ENCODE data around the gene PEX11G.
"Not testable (repeated sequence)": the region's sequence is repeated elsewhere in the genome, so short reads cannot be mapped to it uniquely, and the experiment has no call there.

Gene PEX11G

DNA sequence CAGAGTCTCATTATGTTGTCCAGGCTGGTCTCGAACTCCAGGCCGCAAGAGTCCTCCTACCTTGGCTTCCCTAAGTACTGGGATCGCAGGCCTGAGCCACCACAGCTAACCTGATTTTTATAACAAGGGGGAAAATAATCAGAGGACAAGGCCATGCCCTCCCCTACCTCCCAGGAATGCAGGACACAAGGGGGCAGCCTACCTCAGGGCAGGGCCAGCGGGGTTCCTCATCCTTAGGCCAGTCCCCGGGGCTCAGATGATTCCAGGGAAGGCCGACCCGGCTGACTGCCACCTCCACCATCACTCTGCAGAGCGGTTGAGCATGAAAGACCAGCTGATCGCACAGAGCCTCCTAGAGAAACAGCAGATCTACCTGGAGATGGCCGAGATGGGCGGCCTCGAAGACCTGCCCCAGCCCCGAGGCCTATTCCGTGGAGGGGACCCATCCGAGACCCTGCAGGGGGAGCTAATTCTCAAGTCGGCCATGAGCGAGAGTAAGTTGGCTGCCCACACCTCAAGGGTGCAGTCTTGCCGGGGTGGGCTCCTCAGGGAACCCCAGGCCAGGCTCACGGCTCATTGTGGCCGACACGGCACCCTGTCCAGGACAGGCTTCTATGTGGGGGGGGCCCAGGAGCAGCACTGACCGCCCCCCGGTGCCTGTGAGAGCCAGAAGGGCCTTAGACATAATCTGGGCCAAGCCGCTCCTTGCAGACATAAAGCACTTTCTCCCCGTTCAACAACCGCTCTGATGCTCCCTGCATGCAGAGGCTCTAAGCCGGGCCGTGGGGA, 26.8 kb downstream of the PEX11G start:
- DNase-seq = no peak

DNA sequence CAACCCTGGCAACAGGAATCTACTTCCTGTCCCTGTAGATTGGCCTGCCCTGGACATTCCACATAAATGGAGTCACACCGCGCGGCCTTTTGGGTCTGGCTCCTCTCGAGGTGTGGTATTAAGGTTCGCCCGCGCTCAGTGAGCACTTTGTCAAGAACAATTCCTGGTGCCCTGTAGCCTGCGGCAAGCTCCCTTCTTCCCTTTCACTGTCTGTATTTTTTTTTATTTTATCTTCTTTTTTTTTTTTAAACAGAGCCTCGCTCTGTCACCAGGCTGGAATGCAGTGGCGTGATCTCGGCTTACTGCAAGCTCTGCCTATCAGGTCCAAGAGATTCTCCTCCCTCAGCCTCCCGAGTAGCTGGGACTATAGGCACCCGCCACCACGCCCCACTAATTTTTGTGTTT, 28.3 kb downstream of the PEX11G start:
- no peak for DNase-seq

DNA sequence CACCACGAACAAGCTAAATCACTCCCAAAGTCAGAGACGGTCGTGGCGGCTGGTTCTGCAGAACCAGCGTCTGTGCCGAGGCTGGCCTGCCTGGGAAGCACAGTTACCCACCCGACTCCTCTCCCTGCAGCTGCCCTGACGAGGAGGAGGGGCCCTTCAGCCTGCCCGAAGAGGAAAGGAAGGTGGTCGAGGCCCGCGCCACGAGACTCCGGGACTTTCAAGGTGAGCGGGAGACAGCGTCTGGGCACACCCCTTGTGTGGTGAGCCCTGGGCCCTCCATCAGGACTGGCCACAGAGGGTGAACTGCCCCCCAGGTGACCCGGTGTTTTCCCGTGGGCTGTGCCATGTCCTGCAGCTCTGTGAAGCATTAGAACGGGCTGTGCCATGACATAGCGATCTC, 29.1 kb downstream of the PEX11G start:
- DNase-seq = no peak

DNA sequence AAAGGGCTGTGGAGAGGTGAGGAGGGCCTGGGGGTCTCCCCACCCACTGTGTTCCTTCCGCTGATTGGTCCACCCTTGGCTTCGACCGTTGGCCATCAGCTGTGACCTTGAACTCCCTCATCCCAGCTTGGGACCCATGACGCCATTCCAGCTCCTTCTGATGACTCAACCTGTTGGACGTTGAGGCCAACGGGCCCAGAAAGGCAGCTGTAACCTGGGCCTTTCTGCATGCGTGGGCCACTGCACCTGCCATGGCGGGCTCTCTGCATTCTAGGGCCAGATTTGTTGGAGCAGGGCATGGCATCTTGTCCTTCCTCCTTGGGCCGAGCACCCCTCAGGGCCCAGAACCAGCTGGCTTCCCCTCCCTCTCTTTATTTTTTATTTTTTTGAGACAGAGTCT, 30.2 kb downstream of the PEX11G start:
- no peak for DNase-seq

DNA sequence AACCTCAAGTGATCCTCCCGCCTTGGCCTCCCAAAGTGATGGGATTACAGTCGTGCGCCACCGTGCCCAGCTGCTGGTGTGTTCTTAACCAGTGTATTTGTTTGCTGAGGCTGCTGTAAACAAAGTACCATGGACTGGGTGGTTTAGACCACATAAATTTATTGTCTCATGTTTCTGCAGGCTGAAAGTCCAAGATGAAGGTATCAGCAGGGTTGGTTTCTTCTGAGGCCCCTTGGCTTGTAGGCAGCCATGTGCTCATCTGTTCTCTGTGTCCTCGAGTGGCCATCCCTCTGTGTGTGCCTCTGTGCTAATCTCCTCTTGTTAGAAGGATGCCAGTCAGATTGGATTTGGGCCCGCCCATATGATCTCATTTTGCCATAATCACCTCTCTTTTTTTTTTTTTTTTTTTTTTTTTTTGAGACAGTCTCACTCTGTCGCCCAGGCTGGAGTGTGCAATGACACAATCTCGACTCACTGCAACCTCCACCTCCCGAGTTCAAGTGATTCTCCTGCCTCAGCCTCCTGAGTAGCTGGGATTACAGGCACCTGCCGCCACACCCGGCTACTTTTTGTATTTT, 31.8 kb downstream of the PEX11G start:
- DNase-seq = no peak

DNA sequence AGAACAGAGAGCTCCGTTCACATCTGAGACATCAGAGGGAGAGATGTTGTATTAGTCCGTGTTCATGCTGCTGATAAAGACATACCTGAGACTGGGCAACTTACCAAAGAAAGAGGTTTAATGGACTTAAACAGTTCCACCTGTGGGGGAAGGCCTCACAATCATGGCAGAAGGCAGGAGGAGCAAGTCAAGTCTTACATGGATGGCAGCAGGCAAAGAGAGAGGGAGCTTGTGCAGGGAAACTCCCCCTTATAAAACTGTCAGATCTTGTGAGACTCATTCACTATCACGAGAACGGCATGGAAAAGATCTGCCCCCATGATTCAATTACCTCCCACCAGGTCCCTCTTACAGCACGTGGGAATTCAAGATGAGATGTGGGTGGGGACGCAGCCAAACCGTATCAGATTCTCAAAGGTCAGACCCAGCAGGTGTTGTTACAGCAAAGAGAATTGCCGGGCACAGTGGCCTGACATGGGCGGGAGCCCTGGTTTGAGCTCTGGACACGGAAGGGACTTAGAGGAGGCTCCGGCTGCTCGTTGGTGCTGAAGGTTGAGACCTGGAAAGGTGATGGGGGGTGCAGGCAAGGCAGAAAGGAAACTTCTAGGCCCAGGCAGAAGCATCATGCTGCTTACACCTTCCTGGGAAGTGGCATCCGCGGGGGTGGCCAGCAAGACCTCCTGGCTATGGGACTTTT, 33.1 kb downstream of the PEX11G start:
- no peak for DNase-seq

DNA sequence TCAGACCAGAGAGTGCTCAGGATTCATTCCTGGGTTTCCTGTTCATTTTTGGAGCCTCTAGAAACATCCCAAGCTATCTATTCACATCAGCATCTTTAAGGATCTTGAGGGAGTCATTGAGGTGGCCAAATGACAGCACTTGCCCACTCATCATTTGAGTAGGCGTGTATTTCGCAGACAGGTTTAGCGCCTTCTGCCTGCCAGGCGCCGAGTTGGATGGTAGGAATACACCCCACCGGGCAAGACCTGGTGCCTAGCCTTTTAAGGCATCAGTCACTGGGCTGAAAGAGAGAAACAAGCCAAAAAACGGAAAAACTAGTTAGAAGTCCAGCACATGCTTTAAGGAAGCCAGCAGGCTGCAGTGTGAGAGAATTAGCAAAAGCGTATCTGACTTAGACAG, 33.8 kb downstream of the PEX11G start:
- DNase-seq = no peak

DNA sequence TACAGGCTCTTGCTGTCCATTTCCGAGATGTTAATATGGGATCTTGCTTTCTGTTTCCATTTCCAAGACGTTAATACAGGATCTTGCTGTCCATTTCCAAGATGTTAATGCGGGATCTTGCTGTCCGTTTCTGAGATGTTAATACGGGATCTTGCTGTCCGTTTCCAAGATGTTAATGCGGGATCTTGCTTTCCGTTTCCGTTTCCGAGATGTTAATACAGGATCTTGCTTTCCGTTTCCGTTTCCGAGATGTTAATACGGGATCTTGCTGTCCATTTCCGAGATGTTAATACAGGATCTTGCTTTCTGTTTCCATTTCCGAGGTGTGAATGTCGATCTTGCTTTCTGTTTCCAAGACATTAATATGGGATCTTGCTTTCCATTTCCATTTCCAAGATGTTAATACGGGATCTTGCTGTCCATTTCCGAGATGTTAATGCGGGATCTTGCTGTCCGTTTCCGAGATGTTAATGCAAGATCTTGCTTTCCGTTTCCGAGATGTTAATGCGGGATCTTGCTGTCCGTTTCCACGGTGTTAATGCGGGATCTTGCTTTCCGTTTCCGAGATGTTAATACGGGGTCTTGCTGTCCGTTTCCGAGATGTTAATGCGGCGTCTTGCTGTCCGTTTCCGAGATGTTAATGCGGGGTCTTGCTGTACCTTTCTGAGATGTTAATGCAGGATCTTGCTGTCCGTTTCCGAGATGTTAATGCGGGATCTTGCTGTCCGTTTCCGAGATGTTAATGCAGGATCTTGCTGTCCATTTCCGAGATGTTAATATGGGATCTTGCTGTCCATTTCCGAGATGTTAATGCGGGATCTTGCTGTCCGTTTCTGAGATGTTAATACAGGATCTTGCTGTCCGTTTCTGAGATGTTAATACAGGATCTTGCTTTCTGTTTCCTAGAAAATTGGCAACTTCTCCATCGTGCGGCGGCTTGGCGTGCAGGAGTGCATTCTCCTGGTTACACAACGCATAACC, 38.3 kb downstream of the PEX11G start:
- no peak for DNase-seq

DNA sequence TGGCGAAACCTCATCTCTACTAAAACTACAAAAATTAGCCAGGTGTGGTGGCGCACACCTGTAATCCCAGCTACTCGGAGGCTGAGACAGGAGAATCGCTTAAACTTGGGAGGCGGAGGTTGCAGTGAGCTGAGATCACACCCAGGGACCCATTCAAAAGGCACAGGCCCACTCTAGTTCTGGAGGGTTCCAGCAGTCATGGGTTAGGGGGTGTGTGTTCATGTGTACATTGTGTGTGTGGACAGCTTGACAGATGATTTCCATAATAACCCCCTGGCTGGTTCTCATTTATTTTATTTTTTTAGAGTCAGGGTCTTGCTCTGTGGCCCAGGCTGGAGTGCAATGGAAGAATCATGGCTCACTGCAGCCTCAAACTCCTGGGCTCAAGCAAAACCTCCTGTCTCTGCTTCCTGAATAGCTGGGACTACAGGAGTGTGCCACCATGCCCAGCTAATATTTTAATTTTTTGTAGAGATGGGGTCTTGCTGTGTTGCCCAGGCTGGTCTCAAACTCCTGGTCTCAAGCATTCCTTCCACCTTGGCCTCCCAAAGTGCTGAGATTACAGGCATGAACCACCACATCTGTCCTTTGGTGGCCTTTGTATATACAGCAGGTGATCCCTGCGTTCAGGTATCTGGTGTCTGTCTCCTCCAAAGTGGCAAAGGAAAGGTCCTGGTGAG, 39.3 kb downstream of the PEX11G start:
- DNase-seq = not testable (repeated sequence)

DNA sequence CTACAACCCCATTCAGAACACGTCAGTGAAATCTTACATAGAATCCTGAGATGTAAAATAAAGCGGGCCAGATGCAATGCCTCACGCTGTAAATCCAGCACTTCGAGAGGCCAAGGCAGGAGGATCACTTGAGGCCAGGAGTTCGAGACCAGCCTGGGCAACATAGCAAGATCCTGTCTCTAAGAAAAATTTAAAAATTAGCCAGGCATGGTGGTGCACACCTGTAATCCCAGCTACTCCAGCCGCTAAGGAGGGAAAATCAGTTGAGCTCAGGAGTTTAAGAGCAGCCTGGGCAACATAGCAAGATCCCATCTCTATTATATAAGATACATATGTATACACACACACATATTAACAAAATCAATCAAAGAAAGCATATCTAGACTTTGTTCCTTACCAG, 41.2 kb downstream of the PEX11G start:
- DNase-seq = no peak

DNA sequence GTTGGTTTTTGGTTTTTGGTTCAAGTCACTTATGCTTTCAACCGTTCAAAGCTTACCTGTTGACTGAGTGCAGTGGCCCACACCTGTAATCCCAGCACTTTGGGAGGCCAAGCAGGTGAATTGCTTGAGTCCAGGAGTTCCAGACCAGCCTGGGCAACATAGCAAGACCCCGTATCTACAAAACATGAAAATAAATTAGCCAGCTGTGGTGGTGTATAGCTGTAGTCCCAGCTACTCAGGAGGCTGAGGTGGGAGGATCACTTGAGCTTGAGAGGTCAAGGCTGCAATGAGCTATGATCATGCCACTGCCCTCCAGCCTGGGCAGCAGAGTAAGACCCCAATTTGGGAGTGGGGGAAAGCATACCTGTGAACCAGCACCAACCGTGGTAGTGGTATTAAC, 43.7 kb downstream of the PEX11G start:
- DNase-seq = no peak

DNA sequence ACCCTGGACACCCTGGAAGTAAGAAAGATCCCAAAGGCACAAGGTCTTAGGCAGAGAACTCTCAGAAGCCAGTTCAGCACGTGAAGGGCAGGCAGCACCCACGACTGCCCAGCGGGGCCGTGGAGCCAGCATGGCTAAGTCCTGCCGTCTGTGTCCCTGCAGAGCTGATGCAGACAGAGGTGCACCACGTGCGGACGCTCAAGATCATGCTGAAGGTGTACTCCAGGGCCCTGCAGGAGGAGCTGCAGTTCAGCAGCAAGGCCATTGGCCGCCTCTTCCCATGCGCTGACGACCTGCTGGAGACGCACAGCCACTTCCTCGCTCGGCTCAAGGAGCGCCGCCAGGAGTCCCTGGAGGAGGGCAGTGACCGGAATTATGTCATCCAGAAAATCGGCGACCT, 44.8 kb downstream of the PEX11G start:
- DNase-seq = no peak

DNA sequence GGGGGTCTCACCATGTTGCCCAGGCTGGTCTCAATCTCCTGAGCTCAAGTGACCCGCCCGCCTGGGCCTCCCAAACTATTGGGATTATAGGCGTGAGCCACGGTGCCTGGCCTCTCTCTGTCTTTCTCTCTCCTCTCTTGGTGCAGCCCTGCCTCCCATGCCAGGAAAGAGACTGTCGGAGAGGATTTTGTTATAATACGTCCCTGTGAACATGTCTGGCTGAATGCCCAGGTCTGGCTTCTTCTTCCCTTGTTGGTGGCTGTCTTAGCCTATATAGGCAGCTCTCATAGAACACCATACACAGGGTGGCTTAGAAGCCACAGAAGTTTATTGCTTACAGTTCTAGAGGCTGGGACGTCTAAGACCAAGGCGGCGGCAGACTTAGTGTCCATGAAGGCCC, 46.4 kb downstream of the PEX11G start:
- DNase-seq = peak; percentile 42

DNA sequence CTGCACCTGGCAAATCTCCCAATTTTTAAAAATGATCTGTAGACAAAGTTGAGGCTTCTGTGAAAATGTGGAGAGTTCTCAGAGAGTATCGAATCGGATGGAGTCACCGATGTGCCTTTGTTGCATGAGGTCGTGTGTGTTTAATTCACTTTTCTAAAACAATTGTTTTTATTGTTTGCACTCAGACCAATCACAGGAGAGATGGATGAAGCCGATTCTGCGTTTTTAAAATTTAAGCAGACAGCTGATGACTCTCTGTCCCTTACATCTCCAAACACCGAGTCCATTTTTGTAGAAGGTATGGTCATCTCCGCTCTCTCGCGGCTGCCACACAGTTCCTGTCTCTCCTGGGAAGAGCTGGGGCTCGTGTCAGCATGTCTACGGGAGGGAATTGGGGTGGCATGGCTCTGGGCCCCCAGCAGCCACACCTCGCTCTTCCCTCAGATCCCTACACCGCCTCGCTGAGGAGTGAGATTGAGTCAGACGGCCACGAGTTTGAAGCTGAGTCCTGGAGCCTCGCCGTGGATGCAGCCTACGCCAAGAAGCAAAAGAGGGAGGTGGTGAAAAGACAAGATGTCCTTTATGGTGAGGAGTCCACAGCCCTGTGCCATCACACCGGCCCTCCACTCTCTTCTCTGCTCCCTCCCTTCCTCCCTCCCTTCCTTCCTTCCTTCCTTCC, 47.2 kb downstream of the PEX11G start:
- no peak for DNase-seq

DNA sequence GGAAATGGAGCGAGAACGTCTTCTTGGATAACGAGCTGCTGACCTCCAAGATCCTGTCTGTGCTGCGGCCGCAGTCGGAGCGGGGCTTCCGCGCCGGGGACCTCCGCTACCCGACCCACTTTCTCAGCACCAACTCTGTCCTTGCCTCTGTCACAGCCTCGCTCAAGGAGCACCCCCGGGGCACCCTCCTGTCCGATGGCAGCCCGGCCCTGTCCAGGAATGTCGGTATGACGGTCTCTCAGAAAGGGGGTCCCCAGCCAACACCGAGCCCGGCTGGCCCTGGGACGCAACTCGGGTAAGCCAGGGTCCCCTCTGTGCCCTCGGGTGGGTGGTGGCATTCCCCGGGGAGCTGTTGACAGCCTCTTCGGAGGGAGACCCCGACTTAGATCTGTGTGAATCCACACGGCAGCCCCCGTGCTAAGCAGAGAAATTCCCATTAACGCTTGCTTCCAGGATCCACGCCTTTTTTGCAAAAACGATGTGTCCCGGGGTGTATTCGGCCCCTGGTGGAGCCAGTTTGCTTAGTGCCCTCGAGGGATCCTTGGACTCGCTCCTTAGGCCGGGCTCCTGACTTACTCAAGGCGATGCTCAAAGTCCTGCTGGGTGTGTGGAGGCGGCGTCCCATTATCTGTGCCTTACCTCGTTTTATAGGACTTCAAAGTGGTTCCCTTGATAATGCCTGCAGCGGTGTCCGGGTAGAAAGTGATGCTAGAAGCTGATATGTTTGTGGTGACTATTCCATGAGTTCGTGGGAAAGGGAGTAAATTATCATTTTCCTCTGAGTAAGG, 48.5 kb downstream of the PEX11G start:
- no peak for DNase-seq

DNA sequence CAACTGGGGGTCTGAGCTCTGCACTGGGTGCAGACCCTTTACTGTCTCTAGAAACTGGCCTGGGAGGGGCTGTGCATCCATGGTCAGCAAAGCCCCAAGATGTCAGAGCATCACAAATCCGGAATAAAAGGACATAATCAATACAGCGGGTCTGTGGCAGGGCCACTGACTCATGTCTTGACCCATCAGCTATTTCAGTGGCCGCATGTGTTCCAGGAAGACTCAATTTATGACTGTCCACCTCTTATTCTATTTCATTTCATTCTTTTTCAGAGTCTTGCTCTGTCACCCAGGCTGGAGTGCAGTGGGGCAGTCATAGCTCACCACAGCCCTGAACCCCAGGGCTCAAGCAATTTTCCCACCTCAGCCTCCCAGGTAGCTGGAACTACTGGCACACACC, 53.2 kb downstream of the PEX11G start:
- no peak for DNase-seq

DNA sequence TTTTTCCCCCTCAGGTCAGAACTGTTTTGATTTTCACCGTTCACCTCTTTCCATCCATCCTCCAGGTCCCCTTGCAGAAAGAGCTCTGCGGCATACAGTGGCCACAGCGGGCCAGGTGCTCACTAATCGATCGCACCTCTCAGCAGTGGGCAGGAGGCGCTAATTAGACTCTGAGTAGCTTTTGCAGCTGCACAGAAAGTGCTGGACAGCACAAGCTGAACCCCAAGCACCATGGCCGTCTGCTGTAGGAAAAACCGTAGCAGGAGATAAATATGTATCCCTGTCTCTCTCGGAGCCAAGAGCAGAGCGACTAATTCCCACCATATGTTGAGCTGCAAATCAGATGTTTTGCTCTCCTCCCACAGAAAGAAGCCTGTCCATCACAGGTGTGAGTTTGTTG, 54.4 kb downstream of the PEX11G start:
- no peak for DNase-seq

DNA sequence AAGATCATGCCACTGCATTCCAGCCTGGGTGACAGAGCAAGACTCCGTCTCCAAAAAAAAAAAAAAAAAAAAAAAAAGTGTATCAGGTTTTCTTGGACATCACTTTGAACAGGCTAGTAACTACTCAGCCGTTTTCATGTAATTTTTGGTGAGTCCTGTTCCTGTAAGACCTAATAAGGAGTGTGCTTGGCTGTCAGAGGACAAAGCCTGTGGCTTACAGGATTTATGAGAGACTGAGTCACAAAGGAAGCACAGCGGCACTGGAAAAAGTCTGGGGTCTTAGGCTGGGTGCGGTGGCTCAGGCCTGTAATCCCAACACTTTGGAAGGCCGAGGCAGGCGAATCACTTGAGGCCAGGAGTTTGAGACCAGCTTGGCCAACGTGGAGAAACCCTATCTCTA, 55.4 kb downstream of the PEX11G start:
- not testable (repeated sequence) for DNase-seq

DNA sequence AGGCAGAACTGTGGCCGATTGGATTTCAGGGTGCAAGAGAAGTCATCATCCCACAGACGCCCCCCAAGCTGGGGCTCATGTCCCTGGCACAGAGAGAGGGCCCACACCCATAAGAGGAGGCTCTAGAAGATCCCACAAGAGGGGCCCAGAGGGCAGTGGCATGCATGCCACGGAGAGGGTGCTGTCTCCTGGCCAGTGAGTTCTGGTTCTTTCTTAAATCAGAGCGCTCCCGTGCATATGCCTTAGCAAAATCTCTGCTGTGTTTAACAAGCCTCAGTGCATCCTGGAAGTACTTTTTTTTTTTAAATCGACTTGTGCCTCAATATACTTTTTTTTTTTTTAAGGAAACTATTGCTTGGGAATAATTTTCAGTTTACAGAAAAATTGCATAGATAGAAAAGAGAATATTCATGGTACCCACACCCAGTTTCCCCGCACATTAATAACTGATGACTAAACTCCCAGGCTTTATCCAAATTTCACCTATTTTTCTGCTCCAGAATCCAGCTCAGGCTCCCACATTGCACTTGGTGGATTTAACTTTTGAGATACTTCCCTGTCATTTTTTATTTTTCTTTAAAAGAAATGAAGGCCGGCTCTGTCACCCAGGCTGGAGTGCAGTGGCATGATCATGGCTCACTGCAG, 59.1 kb downstream of the PEX11G start:
- no peak for DNase-seq

DNA sequence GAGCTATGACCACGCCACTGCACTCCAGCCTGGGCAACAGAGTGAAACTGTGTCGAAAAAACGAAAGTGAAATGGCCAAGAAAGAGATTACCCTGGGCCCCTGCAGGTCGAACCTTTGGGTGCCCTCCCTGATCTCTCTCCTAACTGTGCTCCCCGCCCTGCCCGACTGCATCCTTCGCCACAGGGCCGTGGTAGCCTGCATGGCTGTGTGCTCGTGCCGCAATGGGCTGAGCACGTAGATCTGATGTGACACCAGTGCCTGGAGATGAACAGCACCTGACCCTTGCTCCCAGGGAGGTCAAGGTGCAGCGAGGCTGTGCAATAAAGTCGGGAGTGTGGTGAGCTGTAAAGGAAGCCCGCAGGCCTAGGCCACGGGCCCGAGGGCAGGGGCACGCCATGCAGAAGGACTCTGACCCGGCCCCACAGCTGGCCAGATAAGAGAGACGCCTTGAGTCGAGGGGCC, 60.2 kb downstream of the PEX11G start:
- DNase-seq = no peak
